NB4 (cell line): ENCODE data around the gene ARL8B.

Experiments used
- CTCF ChIP-seq: IDR thresholded peaks from one replicate; pipeline ENCODE4 v1.5.1; 2012; ENCODE audit warnings: low read depth, low read length
- MAX ChIP-seq: IDR thresholded peaks from 2 replicates; pipeline ENCODE4 v1.6.1; 2011; ENCODE audit warnings: low read depth, low read length
- MYC ChIP-seq: IDR thresholded peaks from 2 replicates; pipeline ENCODE4 v1.6.1; 2011; ENCODE audit warnings: low read depth, low read length
- POLR2A ChIP-seq: IDR thresholded peaks from 2 replicates; pipeline ENCODE4 v1.6.1; 2011; ENCODE audit warnings: mild to moderate bottlenecking; ENCODE audit not compliant: insufficient read length; ENCODE audit errors: extremely low read depth

GRCh38 chr3:5165698-5166097, 43.6 kb downstream of the ARL8B start:
- TF ChIP-seq CTCF (no peak), MYC (no peak), MAX (no peak), POLR2A (no peak)
